ENCODE measurements around the gene LLGL2.

Gene LLGL2

DNA sequence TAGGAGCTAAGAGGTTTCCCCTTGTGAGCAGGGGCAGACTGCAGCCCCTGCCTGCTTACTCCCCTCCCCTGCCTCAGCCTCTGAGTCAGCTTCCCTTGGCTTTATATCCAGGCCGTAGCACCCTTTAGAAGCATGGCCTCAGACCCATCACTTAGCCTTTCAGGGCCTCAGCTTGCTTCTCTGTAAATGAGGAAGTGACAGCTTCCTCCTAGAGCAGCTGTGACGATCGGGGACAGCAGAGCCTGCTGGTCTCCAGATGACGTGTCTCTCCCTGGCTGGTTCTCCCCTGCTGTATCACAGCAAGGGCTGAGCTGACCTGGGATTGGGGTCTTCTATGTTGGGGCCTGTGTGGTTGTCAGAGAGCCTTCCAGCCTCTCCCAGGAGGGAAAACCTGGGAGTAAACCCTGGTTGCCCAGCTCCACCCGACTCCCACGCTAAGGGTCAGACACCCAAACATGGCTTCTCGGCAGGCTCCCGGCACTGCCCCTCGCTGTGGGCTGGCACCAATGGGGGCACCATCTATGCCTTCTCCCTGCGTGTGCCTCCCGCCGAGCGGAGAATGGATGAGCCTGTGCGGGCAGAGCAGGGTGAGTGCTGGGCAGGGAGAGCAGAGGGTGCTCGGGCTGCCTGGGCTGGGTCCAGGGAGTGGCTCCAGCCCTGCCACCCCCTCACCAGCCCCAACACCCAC, 45.8 kb downstream of the LLGL2 start:
- no peak overlapping the region for H3K4me3 ChIP-seq (ENCODE audit: low read length)
- DNase-seq (ENCODE audit: low read depth) = no peak
- TF ChIP-seq CTCF (IDR thresholded peaks at IDR 0.05; ENCODE audit: insufficient read depth, low read depth, low read length, missing control alignments) = no peak

DNA sequence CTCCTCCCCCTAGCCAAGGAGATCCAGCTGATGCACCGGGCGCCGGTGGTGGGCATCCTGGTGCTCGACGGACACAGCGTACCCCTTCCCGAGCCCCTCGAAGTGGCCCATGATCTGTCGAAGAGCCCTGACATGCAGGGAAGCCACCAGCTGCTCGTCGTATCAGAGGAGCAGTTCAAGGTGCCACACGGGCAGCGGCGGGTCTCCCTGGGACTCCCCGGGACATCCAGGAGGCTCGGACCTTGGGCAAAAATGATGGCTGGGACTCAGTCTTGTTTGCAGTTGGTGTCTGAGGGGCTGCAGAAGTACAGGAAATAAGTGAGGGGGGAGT, 46.4 kb downstream of the LLGL2 start:
- H3K4me3 ChIP-seq (ENCODE audit: low read length) = no peak overlapping the region
- no peak for TF ChIP-seq CTCF (IDR thresholded peaks at IDR 0.05; ENCODE audit: insufficient read depth, low read depth, low read length, missing control alignments)
- DNase-seq (ENCODE audit: low read depth) = no peak

- no peak for TF ChIP-seq CTCF (IDR thresholded peaks at IDR 0.05; ENCODE audit: insufficient read depth, low read depth, low read length, missing control alignments)
Observed at GRCh38 chr17:75572713-75573539, 47.4 kb downstream of the LLGL2 start.

DNA sequence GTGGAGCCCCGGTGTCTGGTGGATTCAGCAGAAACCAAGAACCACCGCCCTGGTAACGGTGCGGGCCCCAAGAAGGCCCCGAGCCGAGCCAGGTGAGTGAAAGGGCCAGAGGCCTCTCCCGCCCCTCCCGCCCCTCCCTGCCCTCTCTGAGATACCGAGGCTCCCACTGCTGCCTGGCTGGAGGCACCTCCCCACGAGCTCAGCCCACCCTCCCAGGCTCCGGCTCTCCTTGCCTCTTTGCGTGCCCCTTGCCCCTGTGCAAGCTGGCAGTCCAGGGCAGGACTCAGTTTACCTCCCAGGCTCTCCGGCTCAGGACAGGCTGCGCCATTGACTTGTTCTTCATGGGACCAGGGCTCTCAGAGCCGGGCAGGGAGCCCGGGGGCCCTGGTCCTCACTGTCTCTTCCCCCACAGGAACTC, 48.1 kb downstream of the LLGL2 start:
- no peak overlapping the region for H3K4me3 ChIP-seq (ENCODE audit: low read length)
- no peak for DNase-seq (ENCODE audit: low read depth)
- no peak for TF ChIP-seq CTCF (IDR thresholded peaks at IDR 0.05; ENCODE audit: insufficient read depth, low read depth, low read length, missing control alignments)

More at GRCh38 chr17:75572713-75573539, 47.4 kb downstream of the LLGL2 start:
- no peak overlapping the region for H3K4me3 ChIP-seq (ENCODE audit: low read length)
- no peak for DNase-seq (ENCODE audit: low read depth)

- no peak for TF ChIP-seq CTCF (IDR thresholded peaks at IDR 0.05; ENCODE audit: insufficient read depth, low read depth, low read length, missing control alignments)
- no peak overlapping the region for H3K4me3 ChIP-seq (ENCODE audit: low read length)
- no peak for DNase-seq (ENCODE audit: low read depth)
Observed at GRCh38 chr17:75573994-75574393, 48.5 kb downstream of the LLGL2 start.

- TF ChIP-seq CTCF (IDR thresholded peaks at IDR 0.05; ENCODE audit: insufficient read depth, low read depth, low read length, missing control alignments) = no peak
- no peak for DNase-seq (ENCODE audit: low read depth)
- no peak overlapping the region for H3K4me3 ChIP-seq (ENCODE audit: low read length)
Observed at GRCh38 chr17:75574404-75575036, 49.0 kb downstream of the LLGL2 start.
